Stimulated activated CD8-positive, alpha-beta memory T cell treated with anti-CD3 and anti-CD28 coated beads, Interleukin-12 subunit alpha, Interleukin-12 subunit beta, amount 100 ng/mL, for 4 hours (primary cell): ENCODE data around the gene BAIAP2L2.
"Not testable (repeated sequence)": the region's sequence is repeated elsewhere in the genome, so short reads cannot be mapped to it uniquely, and the experiment has no call there.

Experiments used
- DNase-seq: peaks from one replicate; pipeline ENCODE4 v3.0.0-alpha.2; 2020; ENCODE audit warnings: low read depth

The BAIAP2L2 gene

DNA sequence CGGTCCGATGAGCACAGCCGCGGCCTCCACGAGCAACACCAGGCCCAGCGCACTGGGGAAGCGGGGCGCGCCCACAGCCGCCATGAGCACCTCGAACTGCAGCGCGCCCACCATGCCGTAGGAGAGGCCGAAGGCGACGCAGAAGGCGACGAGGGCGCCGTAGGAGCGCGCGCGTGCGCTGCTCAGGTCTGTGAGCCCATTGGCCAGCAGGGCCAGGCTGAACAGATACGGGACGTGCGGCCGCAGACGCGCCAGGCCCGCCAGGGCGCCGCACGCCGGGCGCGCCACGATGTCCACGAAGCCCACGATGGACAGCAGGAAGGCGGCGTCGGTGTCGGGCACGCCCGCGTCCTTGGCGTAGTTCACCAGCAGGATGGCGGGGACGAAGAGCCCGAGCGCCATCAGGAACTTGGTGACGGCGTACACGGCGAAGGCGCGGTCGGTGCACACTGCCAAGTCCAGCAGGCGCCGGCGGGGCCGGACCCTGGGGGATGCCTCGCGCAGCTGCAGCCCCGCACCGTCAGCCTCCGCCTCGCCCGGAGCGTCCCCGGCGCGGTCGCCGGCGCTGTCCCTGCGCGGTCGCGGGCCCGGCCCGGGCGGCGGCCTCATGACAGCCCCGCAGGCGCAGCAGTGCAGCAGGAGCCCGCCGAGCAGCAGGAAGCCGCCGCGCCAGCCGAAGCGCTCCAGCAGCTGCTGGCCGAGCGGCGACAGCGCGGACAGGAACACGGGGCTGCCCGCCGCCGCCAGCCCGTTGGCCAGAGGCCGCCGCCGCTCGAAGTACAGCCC lies 29.4 kb downstream of the BAIAP2L2 start:
- no peak for DNase-seq

DNA sequence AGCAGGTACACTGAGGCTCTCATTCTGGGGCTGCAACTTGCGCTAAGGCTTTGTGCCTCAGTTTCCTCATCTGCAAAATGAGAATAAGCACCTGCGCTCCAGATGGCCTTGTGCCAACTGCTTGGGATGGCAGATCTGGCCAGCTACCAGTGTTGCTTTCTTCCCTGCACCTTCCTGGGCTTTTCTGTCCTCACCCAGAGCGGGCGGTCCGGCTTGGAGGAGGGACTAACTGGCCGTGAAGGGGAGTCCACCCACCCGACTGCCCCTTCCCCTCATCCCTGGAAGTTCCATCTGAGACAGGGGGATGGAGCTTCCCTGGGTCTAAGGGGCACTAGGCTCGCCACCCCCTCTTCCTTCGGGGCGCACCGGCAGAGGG lies 30.0 kb downstream of the BAIAP2L2 start:
- DNase-seq, result no peak

DNA sequence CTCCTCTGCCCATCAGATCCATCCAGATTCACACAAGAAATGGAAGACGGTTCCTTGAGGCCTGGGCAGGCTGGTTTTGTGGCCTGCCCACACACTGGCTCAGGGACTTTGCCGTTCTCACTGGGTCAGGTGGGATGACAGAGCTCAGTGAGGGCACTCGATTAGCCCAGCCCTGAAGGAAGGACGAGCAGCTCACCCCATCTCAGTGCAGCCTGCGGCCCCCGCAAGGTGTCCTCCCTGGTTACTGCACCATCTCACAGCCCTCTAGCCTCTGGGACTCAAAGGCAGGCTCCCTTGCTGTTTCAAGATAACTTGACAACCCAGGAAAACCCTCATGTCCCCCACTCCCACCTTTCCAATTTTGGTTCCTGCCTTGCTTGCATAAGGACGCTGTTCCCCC lies 30.7 kb downstream of the BAIAP2L2 start:
- DNase-seq, result no peak

DNA sequence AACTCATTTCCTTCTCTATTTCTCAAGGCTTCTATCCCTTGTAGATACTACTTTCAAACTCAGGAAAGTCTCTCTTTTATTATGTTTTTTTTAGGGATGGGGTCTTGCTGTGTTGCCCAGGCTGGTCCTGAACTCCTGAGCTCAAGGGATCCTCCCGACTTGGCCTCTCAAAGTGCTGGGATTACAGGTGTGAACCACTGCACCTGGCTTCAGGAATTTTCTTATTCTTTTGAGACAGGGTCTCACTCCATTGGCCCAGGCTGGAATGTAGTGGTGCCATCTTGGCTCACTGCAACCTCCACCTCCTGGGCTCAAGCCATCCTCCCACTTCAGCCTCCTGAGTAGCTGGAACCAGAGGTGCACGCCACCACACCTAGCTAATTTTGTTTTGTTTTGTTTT lies 31.3 kb downstream of the BAIAP2L2 start:
- not testable (repeated sequence) for DNase-seq

DNA sequence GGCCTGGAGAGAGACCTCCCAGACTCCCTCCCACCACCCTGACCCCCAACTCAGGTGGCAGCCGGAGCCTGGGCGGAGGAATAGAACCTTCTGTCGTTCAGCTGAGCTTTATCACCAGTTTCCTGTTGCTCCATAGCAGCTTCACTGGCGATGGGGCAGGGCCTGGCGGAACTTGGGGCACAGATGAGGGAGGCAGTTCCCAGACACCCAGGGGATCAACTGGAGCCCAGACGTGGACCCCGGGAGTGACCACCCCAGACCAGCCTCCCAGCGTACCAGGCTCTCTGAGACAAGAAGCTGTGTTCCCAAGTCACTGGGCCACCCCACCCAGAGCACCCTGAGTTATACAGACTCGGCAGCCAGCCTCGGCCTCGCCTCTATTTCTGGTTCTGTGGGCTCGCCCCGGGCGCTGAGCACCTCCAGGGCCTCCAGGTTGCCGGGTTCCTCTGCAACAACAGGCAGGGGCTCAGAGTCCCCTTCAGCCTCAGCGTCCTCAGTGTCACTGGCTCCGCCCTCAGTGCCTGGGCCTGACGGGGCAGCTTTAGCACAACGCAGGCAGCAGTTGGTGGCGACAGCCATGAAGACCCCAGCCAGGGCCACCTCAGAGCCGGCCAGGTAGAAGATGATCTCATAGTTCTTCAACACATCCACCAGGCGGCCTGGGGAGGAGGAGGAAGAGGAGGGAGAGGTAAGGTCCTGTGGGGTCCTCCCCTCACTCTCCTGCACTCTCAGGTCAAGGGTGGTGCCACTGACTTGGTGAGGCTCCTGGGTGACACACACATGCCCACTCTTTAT lies 32.2 kb downstream of the BAIAP2L2 start:
- no peak for DNase-seq

DNA sequence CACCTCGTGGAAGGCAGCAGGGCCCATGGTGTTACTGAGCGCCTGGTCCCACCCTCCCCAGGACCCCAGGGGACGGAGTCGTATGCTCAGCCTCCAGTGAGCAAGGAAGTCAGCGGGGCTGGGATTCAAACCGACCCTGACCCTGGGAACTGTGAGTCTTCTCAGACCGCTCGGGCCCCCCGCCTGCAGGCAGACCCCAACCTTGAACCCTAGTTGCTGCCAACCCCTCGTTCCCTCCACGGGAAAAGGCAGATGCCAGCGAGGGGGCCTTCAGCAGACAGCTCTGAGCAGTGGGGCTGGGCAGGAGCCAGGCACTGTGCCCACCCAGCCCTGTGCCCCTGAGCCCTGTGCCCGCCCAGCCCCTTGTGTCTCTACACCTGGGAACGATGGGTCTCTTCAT lies 32.9 kb downstream of the BAIAP2L2 start:
- no peak for DNase-seq

DNA sequence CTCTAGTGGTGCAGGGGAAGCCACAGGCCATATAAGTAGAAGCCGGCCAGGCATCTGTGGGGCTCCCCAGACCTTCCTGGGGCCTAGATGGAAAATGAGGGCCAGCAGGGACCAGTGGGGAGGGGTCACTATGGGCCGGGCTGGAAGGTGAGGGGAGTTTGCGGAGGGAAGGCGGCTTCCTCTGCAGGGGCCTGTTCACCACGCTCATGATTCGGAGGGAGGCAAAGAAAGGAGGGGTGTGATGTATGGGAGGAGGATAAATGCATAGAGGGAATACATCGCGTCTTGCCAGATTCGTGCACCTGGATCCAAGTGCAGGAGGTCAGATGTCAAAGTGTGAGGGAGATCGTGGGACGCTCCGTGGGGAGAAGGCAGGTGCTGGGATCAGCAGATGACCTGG lies 33.4 kb downstream of the BAIAP2L2 start:
- no peak for DNase-seq

DNA sequence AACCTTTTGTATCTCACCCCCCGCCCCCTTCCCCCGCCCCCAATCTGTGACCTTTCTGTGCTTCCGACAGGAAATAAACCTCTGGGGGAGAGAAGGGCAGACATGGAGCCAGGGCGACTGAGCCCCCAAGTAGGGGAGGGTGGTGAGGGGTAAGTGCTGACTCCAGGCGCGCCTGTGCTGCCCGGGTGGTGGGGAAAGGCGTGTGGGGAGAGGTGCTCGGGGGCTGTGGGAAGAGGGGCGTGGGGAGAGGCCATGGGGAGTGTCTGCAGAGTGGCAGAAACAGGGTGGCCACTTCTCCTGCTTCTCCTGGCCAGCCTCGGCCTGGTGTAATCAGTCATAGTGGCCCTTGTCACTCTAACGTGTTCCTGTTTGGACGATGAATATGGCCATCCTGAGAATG lies 34.5 kb downstream of the BAIAP2L2 start:
- DNase-seq, result no peak

DNA sequence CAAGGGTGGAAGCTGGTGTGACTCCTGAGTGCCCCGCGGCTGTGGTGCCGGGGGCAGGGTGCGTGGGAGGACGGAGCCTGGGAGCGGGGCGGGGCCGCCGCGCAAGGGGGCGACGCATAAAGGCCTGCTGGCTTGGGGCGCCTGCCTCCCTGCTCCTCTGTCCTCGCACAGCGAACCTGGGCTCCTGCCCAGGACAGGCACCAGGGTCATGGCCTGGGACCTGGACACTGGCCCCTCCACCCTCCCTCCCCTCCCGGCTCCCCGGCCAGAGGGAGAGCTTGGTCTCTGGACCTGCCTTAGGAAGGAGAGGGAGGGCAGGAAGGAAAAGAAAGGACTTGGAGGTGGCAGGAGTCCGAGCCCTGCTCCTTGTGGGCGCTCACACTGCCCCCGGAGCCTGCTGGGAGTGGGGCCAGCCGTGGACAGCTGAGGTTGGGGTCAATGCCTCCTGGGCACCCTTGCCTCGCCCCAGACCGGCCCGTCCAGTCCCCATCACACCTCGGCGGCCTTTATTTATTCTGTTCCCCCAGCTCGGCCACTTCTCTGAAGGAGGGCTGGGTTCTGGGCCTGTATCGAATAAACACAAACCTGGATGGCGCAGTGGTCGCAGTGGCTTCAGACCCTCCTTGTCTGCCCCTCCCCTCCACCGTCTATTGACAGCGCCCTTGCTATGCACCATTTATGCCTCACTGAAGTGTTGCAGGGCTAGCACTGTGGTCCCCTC lies 35.2 kb downstream of the BAIAP2L2 start:
- DNase-seq, result no peak

DNA sequence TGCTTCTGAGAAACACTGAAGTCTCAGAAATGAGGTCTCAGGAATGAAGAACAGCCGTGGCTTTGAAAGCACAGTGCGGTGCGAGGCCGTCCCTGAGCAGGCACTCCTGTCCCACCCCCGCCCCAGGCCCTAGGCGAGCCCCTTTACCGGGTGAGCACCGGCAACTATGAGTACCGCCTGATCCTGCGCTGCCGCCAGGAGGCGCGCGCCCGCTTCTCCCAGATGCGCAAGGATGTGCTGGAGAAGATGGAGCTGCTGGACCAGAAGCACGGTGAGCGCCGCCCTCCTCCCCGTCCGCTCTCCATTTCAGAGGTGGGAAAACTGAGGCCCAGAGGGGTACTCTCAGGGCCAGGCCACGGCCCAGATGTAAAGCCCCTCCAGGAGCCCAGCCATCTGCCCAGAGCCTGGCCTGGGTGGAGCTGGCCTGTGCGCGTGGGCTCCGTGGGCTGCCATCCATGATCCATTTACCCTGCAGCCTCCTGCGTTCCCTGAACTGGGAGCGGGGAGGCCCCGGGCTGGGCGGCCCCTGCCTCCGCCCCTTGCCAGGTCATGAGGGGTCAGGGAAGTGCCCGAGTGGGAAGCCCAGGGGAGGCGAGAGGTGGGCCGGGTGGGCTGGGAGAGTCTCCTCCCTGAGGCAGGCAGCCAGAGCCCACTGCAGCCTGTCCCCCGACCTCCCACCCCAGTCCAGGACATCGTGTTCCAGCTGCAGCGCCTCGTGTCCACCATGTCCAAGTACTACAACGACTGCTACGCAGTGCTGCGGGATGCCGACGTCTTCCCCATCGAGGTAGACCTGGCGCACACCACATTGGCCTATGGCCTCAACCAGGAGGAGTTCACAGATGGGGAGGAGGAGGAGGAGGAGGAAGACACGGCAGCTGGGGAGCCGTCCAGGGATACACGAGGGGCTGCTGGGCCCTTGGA lies 36.0 kb downstream of the BAIAP2L2 start:
- no peak for DNase-seq

DNA sequence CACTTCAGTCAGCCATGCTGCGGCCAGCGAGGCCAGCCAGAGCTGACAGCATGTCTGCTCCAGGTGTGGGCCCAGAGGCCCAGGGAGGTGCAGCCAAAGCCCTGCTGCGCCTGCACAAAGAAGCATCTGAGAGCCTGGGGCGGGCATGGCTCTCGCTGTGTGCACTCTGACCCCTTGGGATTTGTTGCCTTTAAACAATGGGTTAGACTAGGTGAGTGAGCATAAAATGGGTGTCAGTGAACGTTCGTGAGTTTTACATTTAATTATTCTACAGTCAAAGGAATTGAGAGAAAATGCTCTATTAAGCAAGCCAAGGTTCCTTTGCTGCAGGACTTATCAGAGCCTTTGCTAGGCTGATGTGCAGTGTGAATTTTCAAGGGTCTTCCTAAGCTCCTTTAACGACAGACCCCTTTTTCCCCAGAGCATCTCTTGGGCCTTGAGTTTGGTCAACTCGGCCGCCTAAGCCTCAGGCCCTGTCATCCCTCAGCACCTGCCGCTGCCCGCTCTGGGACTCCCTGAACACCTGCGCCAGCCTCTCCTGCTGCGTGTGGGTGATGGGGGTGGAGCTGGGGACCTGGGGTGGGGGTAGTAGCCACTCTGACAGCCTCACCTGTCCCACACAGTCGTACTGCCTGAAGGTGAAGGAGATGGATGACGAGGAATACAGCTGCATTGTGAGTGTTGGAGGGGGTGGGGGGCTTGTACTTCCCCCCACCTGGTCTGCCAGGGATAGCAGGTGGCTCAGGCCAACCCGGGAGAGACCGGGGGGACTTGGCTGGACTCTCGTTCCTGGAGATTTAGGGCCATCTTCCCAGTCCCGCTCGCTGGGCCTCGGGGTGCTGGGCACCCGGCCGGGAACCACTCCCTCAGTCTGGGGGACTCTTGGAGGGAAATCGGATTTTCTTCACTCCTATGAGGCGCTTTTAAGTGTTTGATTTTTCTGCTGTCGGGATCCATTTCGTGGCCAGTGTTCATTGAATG lies 37.0 kb downstream of the BAIAP2L2 start:
- DNase-seq, result no peak

DNA sequence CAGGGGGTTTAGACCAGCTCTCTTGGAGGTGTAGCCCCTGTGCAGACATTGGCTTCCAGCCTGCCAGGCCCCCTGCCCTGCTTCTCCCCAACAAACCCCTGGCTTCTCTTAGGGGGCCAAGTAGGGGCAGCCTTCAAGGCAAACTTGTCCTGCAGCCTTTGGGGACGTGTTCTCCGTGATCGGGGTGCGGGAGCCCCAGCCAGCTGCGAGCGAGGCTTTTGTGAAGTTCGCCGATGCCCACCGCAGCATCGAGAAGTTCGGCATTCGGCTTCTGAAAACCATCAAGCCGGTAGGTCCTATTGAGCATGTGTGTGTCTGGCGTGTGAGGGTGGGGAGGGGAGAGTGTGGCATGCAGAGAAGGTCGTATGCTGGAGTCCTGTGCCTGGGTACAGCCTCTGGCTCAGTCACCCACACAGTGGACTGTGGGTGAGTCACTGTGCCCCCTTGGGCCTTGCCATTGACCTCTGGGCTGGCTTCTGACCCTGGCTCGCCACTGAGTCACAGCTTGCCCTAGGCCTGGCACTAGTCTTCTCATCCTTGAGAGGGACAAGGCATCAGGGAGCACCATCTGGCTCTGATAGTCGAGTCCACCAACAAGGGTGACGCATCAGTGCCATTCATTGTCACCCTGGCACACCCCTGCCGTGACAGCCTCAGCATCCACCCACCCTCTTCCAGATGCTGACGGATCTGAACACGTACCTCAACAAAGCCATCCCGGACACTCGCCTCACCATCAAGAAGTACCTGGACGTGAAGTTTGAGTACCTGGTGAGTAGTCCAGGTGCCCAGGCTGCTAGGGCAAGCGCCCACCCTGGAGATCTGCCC lies 37.9 kb downstream of the BAIAP2L2 start:
- DNase-seq, result no peak

DNA sequence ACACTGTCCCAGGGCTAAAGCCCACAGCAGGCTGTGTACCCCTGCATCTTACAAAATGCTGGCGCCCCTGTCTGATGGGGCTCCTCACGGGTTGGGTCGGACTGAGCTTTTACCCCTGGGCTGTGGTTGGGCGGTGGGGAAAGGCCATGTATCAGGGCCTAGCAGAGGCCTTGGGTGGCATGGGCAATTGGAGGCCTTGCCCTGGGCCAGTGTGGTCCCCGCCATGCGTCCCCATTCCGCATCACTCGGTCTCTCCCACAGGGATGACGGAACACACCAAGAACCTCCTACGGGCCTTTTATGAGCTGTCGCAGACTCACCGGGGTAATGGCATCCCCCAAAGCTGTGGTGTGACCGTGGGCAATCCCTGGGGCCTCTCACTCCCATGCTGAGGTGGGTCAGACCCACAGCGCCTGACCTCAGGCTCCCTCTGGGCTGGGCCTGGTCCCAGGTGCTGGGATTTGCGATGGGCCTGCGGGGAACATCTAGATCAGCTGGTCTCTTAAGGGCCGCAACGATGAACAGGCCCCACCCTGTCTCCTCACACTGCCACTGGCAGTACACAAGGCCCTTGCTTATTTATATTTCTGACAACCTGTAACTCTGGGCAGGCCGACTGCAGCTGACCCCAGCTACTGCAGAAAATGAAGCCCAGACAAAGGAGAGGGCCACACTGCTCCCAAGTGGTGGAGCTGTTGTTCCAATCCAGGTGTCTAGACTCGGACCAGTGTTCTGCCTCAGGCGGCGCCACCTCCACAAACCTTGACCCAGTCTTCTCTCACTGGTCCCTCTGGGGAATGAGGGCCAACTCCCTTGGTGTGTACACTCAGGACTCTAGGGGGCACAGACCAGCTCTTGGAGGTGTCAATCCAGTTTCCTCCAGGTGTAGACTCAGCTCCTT lies 38.8 kb downstream of the BAIAP2L2 start:
- DNase-seq, result no peak

DNA sequence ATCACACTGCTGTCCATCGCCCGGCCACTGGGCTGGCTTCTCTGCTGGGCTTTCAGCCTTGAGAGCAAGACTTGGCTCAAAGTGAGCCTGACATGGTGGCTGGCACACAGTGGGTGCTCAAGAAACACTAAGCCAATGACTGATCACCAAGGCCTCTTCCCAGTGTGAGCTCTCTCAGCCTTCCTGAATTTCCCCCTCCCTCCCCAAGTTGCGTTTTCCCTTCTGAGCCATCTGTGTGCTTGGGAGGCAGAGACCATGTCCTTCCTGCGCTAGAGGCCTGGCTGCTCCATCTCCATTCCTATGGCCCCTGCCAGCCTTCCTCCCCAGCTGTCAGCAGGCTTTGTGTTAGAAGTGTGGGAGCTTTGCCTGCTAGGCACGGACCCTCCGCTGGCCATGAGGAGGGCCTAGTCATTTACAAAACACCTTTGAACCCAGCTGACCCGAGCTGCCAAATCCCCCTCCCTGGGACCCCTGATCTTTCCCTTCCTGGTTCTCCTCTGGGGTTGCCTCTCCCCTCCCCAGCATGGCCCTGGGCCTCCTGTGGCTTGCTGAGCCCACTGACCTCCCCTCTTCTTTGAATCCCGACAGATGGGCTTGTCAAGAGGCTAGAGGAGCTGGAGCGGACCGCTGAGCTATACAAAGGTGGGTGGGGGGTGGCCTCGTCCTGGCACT lies 40.1 kb downstream of the BAIAP2L2 start:
- DNase-seq, result no peak

DNA sequence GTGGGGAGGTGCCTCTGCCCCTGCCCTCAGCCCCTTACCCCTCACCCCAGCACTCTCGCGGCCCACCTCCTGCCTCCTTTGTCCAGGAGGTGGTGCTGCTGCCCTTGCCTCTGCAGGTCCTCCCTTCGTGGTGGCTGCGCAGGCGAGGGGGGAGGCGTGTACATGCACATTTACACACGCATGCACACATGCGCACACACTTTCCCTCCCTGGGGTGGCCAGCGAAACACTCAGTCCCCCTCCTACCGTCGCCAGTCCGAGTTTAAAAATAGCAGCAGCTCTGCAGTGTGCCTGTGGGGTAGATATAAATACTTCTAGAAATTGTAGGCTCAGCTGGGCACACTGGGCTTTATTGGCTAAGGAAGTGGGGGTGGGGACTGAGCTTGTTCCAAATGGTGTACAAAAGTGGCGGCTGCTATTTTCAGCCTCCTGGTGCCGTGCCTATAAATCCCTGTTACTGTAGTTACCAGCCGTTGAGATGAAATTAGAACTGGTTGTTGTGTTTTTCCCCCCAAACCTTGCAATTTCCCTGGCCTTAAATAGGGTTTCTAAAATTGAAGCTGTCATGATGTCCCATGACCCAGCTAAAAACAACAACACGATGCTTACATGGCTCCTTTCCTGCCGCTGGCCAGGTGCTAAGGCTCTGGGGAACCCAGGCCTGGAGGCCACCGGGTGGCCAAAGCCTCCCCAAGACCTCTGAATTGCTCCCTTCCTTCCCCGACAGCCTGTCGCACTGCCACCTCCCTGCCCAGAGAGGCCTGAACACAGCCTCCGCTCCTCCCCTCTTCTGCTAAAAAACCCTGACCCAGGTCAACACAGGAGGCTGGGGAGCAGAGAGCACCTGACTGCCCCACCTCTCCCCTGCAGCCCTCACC lies 40.9 kb downstream of the BAIAP2L2 start:
- no peak for DNase-seq

DNA sequence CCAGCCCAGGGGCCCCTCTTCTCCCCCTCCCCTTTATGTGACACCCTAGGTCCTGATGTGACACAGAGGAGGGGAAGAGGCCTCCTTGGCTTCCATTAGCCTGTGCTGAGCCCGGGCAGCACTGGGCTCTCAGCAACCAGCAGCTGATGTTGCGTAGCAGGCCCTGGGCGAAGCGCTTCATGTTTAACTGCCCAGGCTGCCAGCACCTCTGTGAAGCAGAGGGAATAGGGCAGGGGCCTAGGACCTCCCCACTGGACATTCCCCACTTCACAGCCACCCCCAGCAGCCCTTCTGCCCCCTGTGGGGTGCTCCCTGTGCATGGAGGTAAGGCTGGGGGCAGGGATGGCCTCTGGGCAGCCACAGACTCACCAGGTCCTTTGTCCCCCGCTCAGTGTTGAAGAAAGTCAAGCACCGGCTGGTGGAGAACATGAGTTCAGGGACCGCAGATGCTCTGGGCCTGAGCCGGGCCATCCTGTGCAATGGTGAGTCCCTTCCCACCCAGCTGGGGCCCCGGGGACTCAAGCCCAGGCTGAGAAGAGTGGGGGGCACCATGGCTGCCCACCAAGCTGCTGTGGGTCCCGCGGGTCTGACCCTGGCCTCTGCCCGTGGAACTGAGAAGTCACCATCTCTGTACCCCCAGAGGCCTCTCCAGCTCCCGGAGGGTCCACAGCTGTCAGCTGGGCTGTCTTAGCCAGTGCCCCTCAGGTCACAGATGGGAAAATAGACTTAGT lies 41.7 kb downstream of the BAIAP2L2 start:
- DNase-seq, result no peak
